NT2/D1 (cell line): ENCODE data around the gene KIAA1328.

Source experiments
- DNase-seq: peaks from one replicate; pipeline ENCODE4 v3.0.0-alpha.2; 2011; ENCODE audit warnings: low read depth, low spot score
- H3K27me3 ChIP-seq: 2 replicates; pipeline ENCODE4 v1.6.0; 2011; ENCODE audit warnings: mild to moderate bottlenecking; ENCODE audit not compliant: insufficient read length, insufficient read depth
- H3K36me3 ChIP-seq: 2 replicates; pipeline ENCODE4 v1.6.1; 2011; ENCODE audit warnings: mild to moderate bottlenecking, low read length, mixed read lengths; ENCODE audit not compliant: insufficient read depth, insufficient read length
- H3K4me1 ChIP-seq: 2 replicates; pipeline ENCODE4 v1.5.1; 2011; ENCODE audit not compliant: insufficient read depth, insufficient read length
- H3K4me3 ChIP-seq: 2 replicates; pipeline ENCODE4 v1.5.1; 2011; ENCODE audit warnings: low read depth; ENCODE audit not compliant: insufficient read length
- H3K9ac ChIP-seq: 2 replicates; pipeline ENCODE4 v1.6.0; 2011; ENCODE audit warnings: low read depth; ENCODE audit not compliant: insufficient read length
- H3K9me3 ChIP-seq: 2 replicates; pipeline ENCODE4 v1.5.1; 2011; ENCODE audit warnings: mild to moderate bottlenecking, low read length; ENCODE audit not compliant: insufficient read depth
- SUZ12 ChIP-seq: IDR thresholded peaks from 2 replicates; pipeline ENCODE4 v1.6.1; 2011; ENCODE audit not compliant: insufficient read length, insufficient read depth; ENCODE audit errors: extremely low read depth
- YY1 ChIP-seq: IDR thresholded peaks from 2 replicates; pipeline ENCODE4 v1.6.1; 2011; ENCODE audit not compliant: insufficient read length, insufficient read depth
- ZNF274 ChIP-seq: IDR thresholded peaks from 2 replicates; pipeline ENCODE4 v1.6.1; 2011; ENCODE audit warnings: mild to moderate bottlenecking, low read depth, low read length

The KIAA1328 gene

GRCh38 chr18:36950960-36951359 is 122.0 kb downstream of the KIAA1328 start:
- DNase-seq = no peak
- Histone ChIP-seq H3K9me3 (peaks cover 7% of the 10 kb centered on the region; the same call in 1 of the 2 replicates), H3K4me3 (no peak overlapping the region), H3K4me1 (no peaks in the 10 kb centered on the region), H3K9ac (no peak overlapping the region), H3K36me3 (no peaks in the 10 kb centered on the region), H3K27me3 (no peaks in the 10 kb centered on the region)
- no peak for TF ChIP-seq ZNF274
- no peak for TF ChIP-seq SUZ12
- TF ChIP-seq YY1 = no peak

- Histone ChIP-seq H3K4me1 (no peaks in the 10 kb centered on the region), H3K9me3 (peaks cover 7% of the 10 kb centered on the region; the same call in 1 of the 2 replicates)
- TF ChIP-seq SUZ12 (no peak), YY1 (no peak), ZNF274 (no peak)
Observed at GRCh38 chr18:36953047-36953446, 124.1 kb downstream of the KIAA1328 start.

GRCh38 chr18:36960038-36960437 is 131.1 kb downstream of the KIAA1328 start:
- Histone ChIP-seq H3K4me3 (no peak overlapping the region), H3K4me1 (peaks cover 2% of the 10 kb centered on the region), H3K27me3 (no peaks in the 10 kb centered on the region), H3K9ac (no peak overlapping the region), H3K9me3 (0 out of 2 replicates have a peak, but pooled peaks cover 10% of the 10 kb centered on the region), H3K36me3 (no peaks in the 10 kb centered on the region)
- DNase-seq = no peak
- TF ChIP-seq YY1 (no peak), ZNF274 (no peak), SUZ12 (no peak)

More at GRCh38 chr18:36953047-36953446, 124.1 kb downstream of the KIAA1328 start:
- Histone ChIP-seq H3K4me3 (no peak overlapping the region), H3K9ac (no peak overlapping the region), H3K36me3 (no peaks in the 10 kb centered on the region), H3K27me3 (no peaks in the 10 kb centered on the region)
- DNase-seq = no peak

GRCh38 chr18:36963464-36963863 is 134.5 kb downstream of the KIAA1328 start:
- DNase-seq = no peak
- Histone ChIP-seq H3K4me1 (peaks cover 2% of the 10 kb centered on the region), H3K36me3 (no peaks in the 10 kb centered on the region), H3K4me3 (no peak overlapping the region), H3K9ac (no peak overlapping the region), H3K27me3 (no peaks in the 10 kb centered on the region), H3K9me3 (peaks cover 10% of the 10 kb centered on the region; the same call in 1 of the 2 replicates)
- TF ChIP-seq ZNF274 (no peak), YY1 (no peak), SUZ12 (no peak)

- TF ChIP-seq SUZ12 (no peak), YY1 (no peak), ZNF274 (no peak)
- Histone ChIP-seq H3K9ac (no peak overlapping the region), H3K27me3 (no peaks in the 10 kb centered on the region), H3K36me3 (no peaks in the 10 kb centered on the region), H3K4me1 (no peaks in the 10 kb centered on the region), H3K4me3 (no peak overlapping the region), H3K9me3 (no peaks in the 10 kb centered on the region)
- DNase-seq = no peak
Observed at GRCh38 chr18:36974686-36975085, 145.8 kb downstream of the KIAA1328 start.

GRCh38 chr18:36977121-36977520 is 148.2 kb downstream of the KIAA1328 start:
- no peak overlapping the region for H3K9ac ChIP-seq
- no peaks in the 10 kb centered on the region for H3K4me1 ChIP-seq
- no peak overlapping the region for H3K4me3 ChIP-seq
- no peaks in the 10 kb centered on the region for H3K9me3 ChIP-seq
- no peak for DNase-seq
- H3K27me3 ChIP-seq = no peaks in the 10 kb centered on the region
- H3K36me3 ChIP-seq = no peaks in the 10 kb centered on the region
- no peak for TF ChIP-seq SUZ12
- TF ChIP-seq ZNF274 = no peak
- TF ChIP-seq YY1 = no peak

- Histone ChIP-seq H3K4me1 (no peaks in the 10 kb centered on the region), H3K4me3 (no peak overlapping the region), H3K27me3 (no peaks in the 10 kb centered on the region), H3K9me3 (no peaks in the 10 kb centered on the region), H3K36me3 (no peaks in the 10 kb centered on the region), H3K9ac (no peak overlapping the region)
- DNase-seq = no peak
- TF ChIP-seq SUZ12 (no peak), YY1 (no peak), ZNF274 (no peak)
Observed at GRCh38 chr18:36993068-36993467, 164.1 kb downstream of the KIAA1328 start.
